HepG2 (cell line): ENCODE measurements around the gene MCOLN1. TPM values are rescaled to one million over a fixed set of nuclear protein-coding genes. Genes with fewer than 3 reads are reported as not detected.

ENCODE experiments used
- CCDC6 ChIP-seq: sonication (generic); formaldehyde crosslinking; IDR thresholded peaks from 2 replicates; pipeline ENCODE4 v1.8.1; 2022; ENCODE audit warnings: mild to moderate bottlenecking, missing genetic modification reagents, moderate library complexity
- CREM ChIP-seq, 2 experiments: sonication (generic) in 1 of 2; formaldehyde crosslinking in 1 of 2; IDR thresholded peaks; 2 replicates each; pipeline versions ENCODE4 v1.4.0 to v1.6.1; 2016 to 2020; ENCODE audit warnings: antibody characterized with exemption in 1 of 2, mild to moderate bottlenecking in 1 of 2, missing genetic modification reagents in 1 of 2
- ELF3 ChIP-seq: IDR thresholded peaks from 2 replicates; pipeline ENCODE4 v1.6.1; 2016; ENCODE audit warnings: missing genetic modification reagents, missing compliant biosample characterization
- ESRRA ChIP-seq: sonication (generic); formaldehyde crosslinking; IDR thresholded peaks from 2 replicates; pipeline ENCODE4 v1.5.1; 2020; ENCODE audit warnings: mild to moderate bottlenecking, low read depth, missing genetic modification reagents
- FOXP4 ChIP-seq: sonication (generic); formaldehyde crosslinking; IDR thresholded peaks from 2 replicates; pipeline ENCODE4 v1.4.0; 2020; ENCODE audit warnings: missing genetic modification reagents
- GTF3A ChIP-seq: sonication (generic); formaldehyde crosslinking; conservative IDR thresholded peaks from 2 replicates; pipeline ENCODE4 v1.4.0; 2020; ENCODE audit warnings: mild to moderate bottlenecking, missing genetic modification reagents
- HDAC1 ChIP-seq: sonication (generic); formaldehyde crosslinking; IDR thresholded peaks from 2 replicates; pipeline ENCODE4 v1.5.1; 2020; ENCODE audit warnings: mild to moderate bottlenecking, missing genetic modification reagents
- HOXA3 ChIP-seq: sonication (generic); formaldehyde crosslinking; IDR thresholded peaks from 2 replicates; pipeline ENCODE4 v1.5.0; 2020; ENCODE audit warnings: missing genetic modification reagents
- MBNL3 ChIP-seq: fragments of 250-450 bp; sonication (Bioruptor Pico); conservative IDR thresholded peaks from 2 replicates; pipeline ENCODE4 v1.8.0; 2022; ENCODE audit warnings: mild to moderate bottlenecking, inconsistent platforms
- MED1 ChIP-seq: sonication (generic); formaldehyde crosslinking; IDR thresholded peaks from 2 replicates; pipeline ENCODE4 v1.4.0; 2020; ENCODE audit warnings: missing genetic modification reagents
- SALL1 ChIP-seq: sonication (generic); formaldehyde crosslinking; IDR thresholded peaks from 2 replicates; pipeline ENCODE4 v1.8.0; 2022; ENCODE audit warnings: mild to moderate bottlenecking, missing genetic modification reagents
- SETDB1 ChIP-seq: sonication (generic); formaldehyde crosslinking; IDR thresholded peaks from 2 replicates; pipeline ENCODE4 v1.5.1; 2020; ENCODE audit warnings: missing genetic modification reagents, mild to moderate bottlenecking, borderline replicate concordance
- SMAD3 ChIP-seq: sonication (generic); formaldehyde crosslinking; IDR thresholded peaks from 2 replicates; pipeline ENCODE4 v1.4.0; 2020; ENCODE audit warnings: missing genetic modification reagents
- ZBTB49 ChIP-seq: sonication (generic); formaldehyde crosslinking; IDR thresholded peaks from 2 replicates; pipeline ENCODE4 v1.4.0; 2020; ENCODE audit warnings: missing genetic modification reagents, borderline replicate concordance
- ZNF264 ChIP-seq: sonication (generic); formaldehyde crosslinking; IDR thresholded peaks from 2 replicates; pipeline ENCODE4 v1.4.0; 2020; ENCODE audit warnings: missing genetic modification reagents
- ZNF460 ChIP-seq: sonication (generic); formaldehyde crosslinking; IDR thresholded peaks from 2 replicates; pipeline ENCODE4 v1.5.1; 2020; ENCODE audit warnings: missing genetic modification reagents, mild to moderate bottlenecking, borderline replicate concordance
- ZNF512B ChIP-seq: sonication (generic); formaldehyde crosslinking; IDR thresholded peaks from 2 replicates; pipeline ENCODE4 v1.5.1; 2020; ENCODE audit warnings: missing genetic modification reagents, mild to moderate bottlenecking, borderline replicate concordance
- ZNF513 ChIP-seq: sonication (generic); formaldehyde crosslinking; conservative IDR thresholded peaks from 2 replicates; pipeline ENCODE4 v1.5.0; 2020; ENCODE audit warnings: missing genetic modification reagents
- ZNF704 ChIP-seq: sonication (generic); formaldehyde crosslinking; IDR thresholded peaks from 2 replicates; pipeline ENCODE4 v1.8.1; 2023; ENCODE audit warnings: mild to moderate bottlenecking, inconsistent platforms, moderate library complexity, missing genetic modification reagents, borderline replicate concordance
- ZNF850 ChIP-seq: sonication (generic); formaldehyde crosslinking; conservative IDR thresholded peaks from 2 replicates; pipeline ENCODE4 v1.9.0; 2021; ENCODE audit warnings: mild to moderate bottlenecking, missing genetic modification reagents
- polyA plus RNA-seq, 8 experiments: library from polyadenylated mRNA; depleted of rRNA in 3 of 8; stranded (reverse) in 7 of 8; unstranded in 1 of 8; fragments of >200 nt; fragmentation: Illumina TruSeq in 4 of 8; extraction: Trizol in 4 of 8; gene quantifications; 2 replicates each; pipeline versions ENCODE4 v1.2.1 to v1.2.3, GENCODE V29; 2011 to 2016; ENCODE audit warnings: low read depth in 4 of 8, missing spikeins in 1 of 8, mixed read lengths in 1 of 8; ENCODE audit not compliant: insufficient read depth in 1 of 8
- total RNA-seq, 5 experiments: library from RNA; depleted of rRNA; stranded (reverse); fragments of >200 nt; fragmentation: Illumina TruSeq; extraction: Trizol; gene quantifications; 2 replicates each; pipeline ENCODE4 v1.2.3, GENCODE V29; 2016; ENCODE audit warnings: low read depth in 1 of 5

MCOLN1 gene
- total and polyA plus RNA-seq, 2 of the 13 experiments (the other 11 are each of a cell fraction or from before 2014, with no cell fraction given) = 3.4 to 15.7 TPM

- TF ChIP-seq FOXP4 (CRISPR knock-in tag) = peak; percentile 35; the same call in 1 of the 2 replicates
- no peak; the same call in 1 of the 2 replicates for TF ChIP-seq ESRRA
- peak; percentile 36; the same call in 1 of the 2 replicates for TF ChIP-seq MED1 (CRISPR knock-in tag)
- TF ChIP-seq ELF3 (CRISPR knock-in tag) = peak; percentile 68
- no peak for TF ChIP-seq ZNF850
- TF ChIP-seq CREM (IDR thresholded peaks at IDR 0.05) = peak; percentile 28; the same call in 1 of the 2 replicates
- no peak for TF ChIP-seq CREM (CRISPR knock-in tag; IDR thresholded peaks at IDR 0.05)
- no peak for TF ChIP-seq ZNF512B (CRISPR knock-in tag)
- no peak for TF ChIP-seq ZBTB49 (CRISPR knock-in tag)
- no peak for TF ChIP-seq CCDC6 (CRISPR knock-in tag)
- no peak; the same call in 1 of the 2 replicates for TF ChIP-seq SALL1 (CRISPR knock-in tag)
- TF ChIP-seq MBNL3 (CRISPR knock-in tag) = no peak
- no peak for TF ChIP-seq SMAD3 (CRISPR knock-in tag)
- peak; percentile 16; the same call in 1 of the 2 replicates for TF ChIP-seq HDAC1 (CRISPR knock-in tag)
- TF ChIP-seq ZNF264 (CRISPR knock-in tag) = 0 out of 2 replicates have a peak, but pooled peaks have one; percentile 52
- TF ChIP-seq GTF3A = no peak
- 0 out of 2 replicates have a peak, but pooled peaks have one; percentile 35 for TF ChIP-seq HOXA3 (CRISPR knock-in tag)
- no peak for TF ChIP-seq ZNF704
- no peak for TF ChIP-seq ZNF513
- no peak for TF ChIP-seq SETDB1
- no peak for TF ChIP-seq ZNF460 (CRISPR knock-in tag)
Measured at GRCh38 chr19:7489609-7490044, 32.8 kb upstream of the MCOLN1 start (continued).
